HEK293T (cell line): Measurements from ENCODE around the gene AKAP7.

ENCODE experiments used
- CTCF ChIA-PET: fragments of 350-600 bp; formaldehyde crosslinking; extraction: SDS; loops from one replicate; lab custom pipeline; 2021; ENCODE audit warnings: antibody characterized with exemption, inconsistent platforms; lab: Yijun Ruan, JAX
- POLR2A ChIA-PET: fragments of 350-600 bp; formaldehyde crosslinking; extraction: SDS; loops from one replicate; lab custom pipeline; 2020; ENCODE audit warnings: antibody characterized with exemption, inconsistent platforms; lab: Yijun Ruan, JAX
- DNase-seq: peaks from one replicate; pipeline ENCODE4 v3.0.0; 2012; ENCODE audit warnings: mixed read lengths; ENCODE audit errors: extremely low spot score
- ARNT ChIP-seq: fragments of 450-650 bp; IDR thresholded peaks from 2 replicates; pipeline ENCODE4 v1.6.1; 2017; ENCODE audit warnings: mild to moderate bottlenecking
- BHLHE40 ChIP-seq: fragments of 450-650 bp; IDR thresholded peaks from 2 replicates; pipeline ENCODE4 v1.6.1; 2016; ENCODE audit warnings: mild to moderate bottlenecking, moderate library complexity, borderline replicate concordance
- CTBP1 ChIP-seq: fragments of 450-650 bp; IDR thresholded peaks from 2 replicates; pipeline ENCODE4 v1.6.1; 2016; ENCODE audit warnings: borderline replicate concordance
- ELF4 ChIP-seq: fragments of 450-650 bp; IDR thresholded peaks from 2 replicates; pipeline ENCODE4 v1.6.1; 2017; ENCODE audit warnings: antibody characterized with exemption
- FOXA1 ChIP-seq: fragments of 450-650 bp; IDR thresholded peaks from 2 replicates; pipeline ENCODE4 v1.6.1; 2016; ENCODE audit warnings: mild to moderate bottlenecking
- FOXK2 ChIP-seq: fragments of 450-650 bp; IDR thresholded peaks from 2 replicates; pipeline ENCODE4 v1.6.1; 2016; ENCODE audit warnings: mild to moderate bottlenecking
- FOXM1 ChIP-seq: fragments of 450-650 bp; IDR thresholded peaks from 2 replicates; pipeline ENCODE4 v1.6.1; 2017; ENCODE audit warnings: mild to moderate bottlenecking, borderline replicate concordance
- HDGF ChIP-seq: fragments of 450-650 bp; IDR thresholded peaks from 2 replicates; pipeline ENCODE4 v1.6.1; 2017; ENCODE audit warnings: antibody characterized with exemption, borderline replicate concordance
- L3MBTL2 ChIP-seq: fragments of 450-650 bp; conservative IDR thresholded peaks from 2 replicates; pipeline ENCODE4 v1.6.1; 2016; ENCODE audit warnings: mild to moderate bottlenecking
- LEF1 ChIP-seq: fragments of 450-650 bp; IDR thresholded peaks from 2 replicates; pipeline ENCODE4 v1.6.1; 2017; ENCODE audit warnings: mild to moderate bottlenecking, borderline replicate concordance
- NFRKB ChIP-seq: fragments of 450-650 bp; IDR thresholded peaks from 2 replicates; pipeline ENCODE4 v1.6.1; 2016; ENCODE audit warnings: mild to moderate bottlenecking, moderate library complexity
- SP1 ChIP-seq: fragments of 450-650 bp; IDR thresholded peaks from 2 replicates; pipeline ENCODE4 v1.6.1; 2017
- SUZ12 ChIP-seq: fragments of 450-650 bp; IDR thresholded peaks from 2 replicates; pipeline ENCODE4 v1.6.1; 2016; ENCODE audit warnings: mild to moderate bottlenecking
- TARDBP ChIP-seq: fragments of 450-650 bp; IDR thresholded peaks from 2 replicates; pipeline ENCODE4 v1.6.1; 2016
- ZNF384 ChIP-seq: fragments of 450-650 bp; IDR thresholded peaks from 2 replicates; pipeline ENCODE4 v1.6.1; 2016
- TF ChIP-seq, protein P1 (sequence below): fragments of 450-650 bp; IDR thresholded peaks from 2 replicates; pipeline ENCODE4 v1.6.1; 2016

Gene AKAP7

GRCh38 chr6:131265939-131266338 lies 130.7 kb downstream of the AKAP7 start:
- no peak for DNase-seq
- ChIA-PET CTCF (no interaction called here), POLR2A (no interaction called here)
- TF ChIP-seq SP1 (no peak), FOXK2 (no peak), ARNT (no peak), SUZ12 (no peak), L3MBTL2 (no peak), LEF1 (no peak), FOXM1 (no peak), CTBP1 (no peak), ZNF384 (no peak), HDGF (no peak), FOXA1 (no peak), NFRKB (no peak), BHLHE40 (no peak), TARDBP (no peak), ELF4 (no peak)
- TF ChIP-seq, protein P1, sequence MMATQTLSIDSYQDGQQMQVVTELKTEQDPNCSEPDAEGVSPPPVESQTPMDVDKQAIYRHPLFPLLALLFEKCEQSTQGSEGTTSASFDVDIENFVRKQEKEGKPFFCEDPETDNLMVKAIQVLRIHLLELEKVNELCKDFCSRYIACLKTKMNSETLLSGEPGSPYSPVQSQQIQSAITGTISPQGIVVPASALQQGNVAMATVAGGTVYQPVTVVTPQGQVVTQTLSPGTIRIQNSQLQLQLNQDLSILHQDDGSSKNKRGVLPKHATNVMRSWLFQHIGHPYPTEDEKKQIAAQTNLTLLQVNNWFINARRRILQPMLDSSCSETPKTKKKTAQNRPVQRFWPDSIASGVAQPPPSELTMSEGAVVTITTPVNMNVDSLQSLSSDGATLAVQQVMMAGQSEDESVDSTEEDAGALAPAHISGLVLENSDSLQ = no peak

DNA sequence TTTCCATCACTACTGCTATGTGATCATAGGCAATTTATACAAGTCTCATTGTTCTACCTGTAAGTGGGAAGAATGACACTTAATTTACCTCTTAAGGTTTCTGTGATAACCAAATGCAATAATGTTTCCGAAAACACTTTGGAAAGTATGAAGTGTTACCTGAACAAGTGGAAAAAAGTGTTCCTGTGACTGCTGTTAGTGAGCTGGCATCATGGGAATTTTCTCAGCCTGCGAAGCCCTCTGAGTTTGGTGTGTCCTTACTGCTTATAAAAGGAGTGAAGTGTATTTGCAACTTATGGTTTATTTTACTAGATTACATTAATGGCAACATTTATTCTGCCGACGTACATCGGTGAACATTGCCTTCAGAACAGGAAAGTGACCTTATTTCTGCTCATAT lies 133.0 kb downstream of the AKAP7 start:
- ChIA-PET CTCF (no interaction called here), POLR2A (no interaction called here)
- no peak for DNase-seq
- TF ChIP-seq HDGF (no peak), FOXM1 (no peak)

GRCh38 chr6:131269565-131270391 lies 134.5 kb downstream of the AKAP7 start:
- CTCF ChIA-PET = no interaction called here
- POLR2A ChIA-PET = no interaction called here
- no peak for DNase-seq
- TF ChIP-seq ZNF384 (no peak), FOXA1 (no peak), ARNT (no peak), BHLHE40 (no peak), CTBP1 (no peak)

DNA sequence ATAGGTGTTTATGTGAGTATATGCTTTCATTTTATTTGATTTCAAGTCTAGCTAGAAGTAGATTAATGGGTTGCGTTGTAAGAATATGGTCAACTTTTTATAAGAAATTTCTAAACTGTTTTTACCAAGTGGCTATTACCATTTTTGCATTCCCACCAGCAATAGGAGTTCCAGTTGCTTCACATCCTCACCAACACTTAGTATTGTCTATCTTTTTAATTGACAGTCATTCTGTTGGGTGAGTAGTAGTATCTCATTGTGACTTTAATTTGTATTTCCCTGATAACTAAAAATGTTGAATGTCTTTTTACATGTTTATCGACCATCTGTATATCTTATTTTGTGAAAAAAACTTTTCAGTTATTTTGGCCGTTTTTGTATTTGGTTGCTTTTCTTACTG lies 135.3 kb downstream of the AKAP7 start:
- ChIA-PET CTCF (interaction anchor here (1.0 kb wide), 1 partner anchor 71 kb away, joined by 3 read pairs; no protein-coding TSS in a partner anchor), POLR2A (no interaction called here)
- TF ChIP-seq ZNF384 (no peak), TARDBP (no peak), SUZ12 (no peak), FOXK2 (no peak), FOXA1 (no peak), LEF1 (no peak), CTBP1 (no peak), NFRKB (no peak)
- DNase-seq = no peak

DNA sequence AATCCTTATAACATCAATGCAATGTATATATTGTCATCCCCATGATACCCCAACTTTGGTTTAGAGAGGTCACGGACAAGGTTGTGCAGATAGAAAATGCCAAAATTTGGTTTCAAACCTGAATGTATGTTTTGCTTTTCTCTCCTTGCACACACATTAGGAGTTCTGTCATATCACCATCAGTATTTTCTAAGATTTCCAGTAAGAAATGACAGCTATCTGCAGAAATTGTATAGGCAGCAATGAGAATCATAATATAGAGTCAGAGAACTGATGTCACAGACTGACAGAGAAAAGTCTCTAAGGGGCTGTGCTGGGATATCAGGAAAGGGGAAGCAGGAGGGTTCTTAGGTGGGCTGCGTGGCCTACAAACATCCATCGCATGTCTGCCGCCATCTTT lies 140.0 kb downstream of the AKAP7 start:
- CTCF ChIA-PET = no interaction called here
- POLR2A ChIA-PET = no interaction called here
- TF ChIP-seq ARNT (no peak), FOXM1 (no peak)
- no peak for DNase-seq

DNA sequence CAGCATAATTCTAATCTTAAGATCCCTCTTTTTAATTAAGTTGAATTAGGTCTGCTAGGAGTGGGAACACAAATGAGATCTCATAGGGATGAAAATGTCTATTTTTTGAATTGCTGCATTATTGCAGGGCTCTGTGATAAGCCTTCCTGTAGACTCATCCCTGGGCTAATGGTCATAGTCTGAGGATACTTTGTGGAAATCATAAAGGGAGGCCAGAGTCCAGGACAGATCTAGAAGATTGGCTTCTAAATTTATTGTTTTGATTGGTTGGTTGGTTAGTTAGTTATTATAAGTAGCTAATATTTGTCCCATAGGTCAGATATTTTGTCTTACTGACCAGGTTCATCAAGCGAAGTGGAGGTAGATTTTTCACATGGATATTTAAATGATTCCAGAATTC lies 142.3 kb downstream of the AKAP7 start:
- TF ChIP-seq NFRKB (no peak), FOXM1 (no peak), ZNF384 (no peak), FOXA1 (no peak), SUZ12 (no peak)
- TF ChIP-seq, protein P1 = no peak
- POLR2A ChIA-PET = no interaction called here
- CTCF ChIA-PET = no interaction called here
- no peak for DNase-seq

- POLR2A ChIA-PET = no interaction called here
- DNase-seq = no peak
- TF ChIP-seq ARNT (no peak), ZNF384 (no peak), NFRKB (no peak), FOXK2 (no peak), HDGF (no peak), TARDBP (no peak), FOXM1 (no peak), L3MBTL2 (no peak), SP1 (no peak), CTBP1 (no peak), LEF1 (no peak), ELF4 (no peak), BHLHE40 (no peak)
- TF ChIP-seq, protein P1 = no peak
- CTCF ChIA-PET = no interaction called here
These were observed 146.4 kb downstream of the AKAP7 start for GRCh38 chr6:131281471-131282270.
